IMR-90 (cell line): ENCODE results near the gene DPPA3.

Source experiments
- CEBPB ChIP-seq: IDR thresholded peaks from 2 replicates; pipeline ENCODE4 v1.6.1; 2012; ENCODE audit warnings: low read depth, low read length, improper control_type of control experiment
- CTCF ChIP-seq: conservative IDR thresholded peaks from 2 replicates; pipeline ENCODE4 v1.5.1; 2012; ENCODE audit warnings: mild to moderate bottlenecking, low read depth, low read length, improper control_type of control experiment
- POLR2A ChIP-seq: IDR thresholded peaks from 2 replicates; pipeline ENCODE4 v1.6.1; 2012; ENCODE audit warnings: mild to moderate bottlenecking, low read depth, low read length

GRCh38 chr12:7758766-7759140 is 47.5 kb downstream of the DPPA3 start:
- TF ChIP-seq CEBPB: no peak
- no peak for TF ChIP-seq CTCF
- no peak for TF ChIP-seq POLR2A
